ENCODE results near the gene ZBTB26.

GRCh38 chr9:122888480-122888879 is 42.8 kb downstream of the ZBTB26 start:
- no peak for TF ChIP-seq HDAC2 (IDR thresholded peaks at IDR 0.05)
- no peak for TF ChIP-seq CTCF (IDR thresholded peaks at IDR 0.05 in 2 of 3, conservative IDR thresholded peaks at IDR 0.05 in 1 of 3; ENCODE audit: control insufficient read depth in 2 of 3, extremely low read depth in 1 of 3, insufficient read depth in 1 of 3, low read depth in 3 of 3, low read length in 3 of 3)
- TF ChIP-seq KAT2A (conservative IDR thresholded peaks at IDR 0.05; ENCODE audit: control insufficient read depth, low read depth, low read length) = no peak
- no peak for TF ChIP-seq ZNF217 (IDR thresholded peaks at IDR 0.05)
- no peak for TF ChIP-seq SKIL (IDR thresholded peaks at IDR 0.05; ENCODE audit: low read depth, poor library complexity, severe bottlenecking)
- no peak for TF ChIP-seq SMC3 (IDR thresholded peaks at IDR 0.05; ENCODE audit: borderline replicate concordance, low read length)
- TF ChIP-seq TCF7 (IDR thresholded peaks at IDR 0.05; ENCODE audit: borderline replicate concordance) = no peak
- no peak for TF ChIP-seq IKZF2 (IDR thresholded peaks at IDR 0.05)
- no peak for TF ChIP-seq USF1 (IDR thresholded peaks at IDR 0.05; ENCODE audit: borderline replicate concordance, extremely low read length, insufficient read depth, low read depth, low read length)
- TF ChIP-seq CHD1 (IDR thresholded peaks at IDR 0.05; ENCODE audit: low read depth, low read length) = no peak
- no peak for TF ChIP-seq ZBED1 (IDR thresholded peaks at IDR 0.05; ENCODE audit: borderline replicate concordance)
- no peak for TF ChIP-seq ATF2 (IDR thresholded peaks at IDR 0.05; ENCODE audit: low read length)
- TF ChIP-seq ZBTB40 (IDR thresholded peaks at IDR 0.05; ENCODE audit: borderline replicate concordance) = no peak
